ENCODE data around the gene ABI3BP. TPM values are rescaled to one million over a fixed set of nuclear protein-coding genes. Genes with fewer than 3 reads are reported as not detected.

The ABI3BP gene
- total and polyA plus RNA-seq, 2 donors: 103 to 126 TPM

- H3K36me3 ChIP-seq (ENCODE audit: insufficient read depth): no peaks in the 10 kb centered on the region
- no peak for DNase-seq (ENCODE audit: extremely low spot score)
- H3K27ac ChIP-seq (ENCODE audit: low read depth): no peak overlapping the region
- WGBS: 51% methylated on average over 7 of the region's 7 CpGs
- H3K4me3 ChIP-seq (ENCODE audit: low read depth, low read length): no peak overlapping the region
- no peaks in the 10 kb centered on the region for H3K4me1 ChIP-seq (ENCODE audit: insufficient read depth)
Measured at GRCh38 chr3:100880072-100880471, 113.1 kb downstream of the ABI3BP start.

- no peaks in the 10 kb centered on the region for H3K4me1 ChIP-seq (ENCODE audit: insufficient read depth)
- no peak for DNase-seq (ENCODE audit: extremely low spot score)
- H3K36me3 ChIP-seq (ENCODE audit: insufficient read depth): no peaks in the 10 kb centered on the region
- no peak overlapping the region for H3K4me3 ChIP-seq (ENCODE audit: low read depth, low read length)
- 76% methylated on average over 4 of the region's 4 CpGs for WGBS
- no peak overlapping the region for H3K27ac ChIP-seq (ENCODE audit: low read depth)
Measured at GRCh38 chr3:100879195-100879810, 113.9 kb downstream of the ABI3BP start.

- Histone ChIP-seq H3K36me3 (ENCODE audit: insufficient read depth) (no peaks in the 10 kb centered on the region), H3K4me1 (ENCODE audit: insufficient read depth) (no peaks in the 10 kb centered on the region), H3K4me3 (ENCODE audit: low read depth, low read length) (no peak overlapping the region), H3K27ac (ENCODE audit: low read depth) (no peak overlapping the region)
- no peak for DNase-seq (ENCODE audit: extremely low spot score)
- 86% methylated on average over 2 of the region's 2 CpGs for WGBS
Measured at GRCh38 chr3:100877286-100877685, 115.9 kb downstream of the ABI3BP start.

- no peaks in the 10 kb centered on the region for H3K4me1 ChIP-seq (ENCODE audit: insufficient read depth)
- no peaks in the 10 kb centered on the region for H3K36me3 ChIP-seq (ENCODE audit: insufficient read depth)
- no peak for DNase-seq (ENCODE audit: extremely low spot score)
- no peak overlapping the region for H3K27ac ChIP-seq (ENCODE audit: low read depth)
- 12% methylated on average over 5 of the region's 5 CpGs for WGBS
- H3K4me3 ChIP-seq (ENCODE audit: low read depth, low read length): no peak overlapping the region
Measured at GRCh38 chr3:100875239-100875638, 118.0 kb downstream of the ABI3BP start.

GRCh38 chr3:100873611-100874010 lies 119.6 kb downstream of the ABI3BP start:
- no peaks in the 10 kb centered on the region for H3K36me3 ChIP-seq (ENCODE audit: insufficient read depth)
- no peak overlapping the region for H3K4me3 ChIP-seq (ENCODE audit: low read depth, low read length)
- no peak for DNase-seq (ENCODE audit: extremely low spot score)
- no peaks in the 10 kb centered on the region for H3K4me1 ChIP-seq (ENCODE audit: insufficient read depth)
- no peak overlapping the region for H3K27ac ChIP-seq (ENCODE audit: low read depth)
- WGBS: 89% methylated on average over 3 of the region's 3 CpGs

GRCh38 chr3:100871306-100871705 lies 121.9 kb downstream of the ABI3BP start:
- no peak for DNase-seq (ENCODE audit: extremely low spot score)
- 76% methylated on average over 3 of the region's 3 CpGs for WGBS
- Histone ChIP-seq H3K4me3 (ENCODE audit: low read depth, low read length) (no peak overlapping the region), H3K36me3 (ENCODE audit: insufficient read depth) (no peaks in the 10 kb centered on the region), H3K27ac (ENCODE audit: low read depth) (no peak overlapping the region), H3K4me1 (ENCODE audit: insufficient read depth) (no peaks in the 10 kb centered on the region)

GRCh38 chr3:100869787-100870186 lies 123.4 kb downstream of the ABI3BP start:
- Histone ChIP-seq H3K4me1 (ENCODE audit: insufficient read depth) (no peaks in the 10 kb centered on the region), H3K27ac (ENCODE audit: low read depth) (no peak overlapping the region), H3K4me3 (ENCODE audit: low read depth, low read length) (no peak overlapping the region), H3K36me3 (ENCODE audit: insufficient read depth) (no peaks in the 10 kb centered on the region)
- DNase-seq (ENCODE audit: extremely low spot score): peak; percentile 35
- WGBS: 35% methylated on average over 2 of the region's 2 CpGs

GRCh38 chr3:100868894-100869293 lies 124.3 kb downstream of the ABI3BP start:
- Histone ChIP-seq H3K4me1 (ENCODE audit: insufficient read depth) (no peaks in the 10 kb centered on the region), H3K36me3 (ENCODE audit: insufficient read depth) (no peaks in the 10 kb centered on the region), H3K27ac (ENCODE audit: low read depth) (no peak overlapping the region), H3K4me3 (ENCODE audit: low read depth, low read length) (no peak overlapping the region)
- no peak for DNase-seq (ENCODE audit: extremely low spot score)
- 70% methylated on average over 3 of the region's 3 CpGs for WGBS

- Histone ChIP-seq H3K27ac (ENCODE audit: low read depth) (no peak overlapping the region), H3K4me1 (ENCODE audit: insufficient read depth) (no peaks in the 10 kb centered on the region)
Measured at GRCh38 chr3:100868096-100868495, 125.1 kb downstream of the ABI3BP start.

GRCh38 chr3:100865442-100865841 lies 127.8 kb downstream of the ABI3BP start:
- H3K4me3 ChIP-seq (ENCODE audit: low read depth, low read length): no peak overlapping the region
- no peak for DNase-seq (ENCODE audit: extremely low spot score)

More at GRCh38 chr3:100868096-100868495, 125.1 kb downstream of the ABI3BP start:
- Histone ChIP-seq H3K4me3 (ENCODE audit: low read depth, low read length) (no peak overlapping the region), H3K36me3 (ENCODE audit: insufficient read depth) (no peaks in the 10 kb centered on the region)
- DNase-seq (ENCODE audit: extremely low spot score): no peak
- 99% methylated on average over 1 of the region's 1 CpG for whole genome bisulfite sequencing

GRCh38 chr3:100864471-100865250 lies 128.6 kb downstream of the ABI3BP start:
- H3K27ac ChIP-seq (ENCODE audit: low read depth): no peak overlapping the region
- 73% methylated on average over 2 of the region's 2 CpGs for WGBS

More at GRCh38 chr3:100865442-100865841, 127.8 kb downstream of the ABI3BP start:
- Histone ChIP-seq H3K36me3 (ENCODE audit: insufficient read depth) (no peaks in the 10 kb centered on the region), H3K27ac (ENCODE audit: low read depth) (no peak overlapping the region), H3K4me1 (ENCODE audit: insufficient read depth) (no peaks in the 10 kb centered on the region)
- whole genome bisulfite sequencing: 64% methylated on average over 1 of the region's 1 CpG

GRCh38 chr3:100857863-100858262 lies 135.4 kb downstream of the ABI3BP start:
- no peak for DNase-seq (ENCODE audit: extremely low spot score)
- H3K36me3 ChIP-seq (ENCODE audit: insufficient read depth): no peaks in the 10 kb centered on the region
- 97% methylated on average over 2 of the region's 2 CpGs for WGBS
- H3K4me1 ChIP-seq (ENCODE audit: insufficient read depth): no peaks in the 10 kb centered on the region
- H3K4me3 ChIP-seq (ENCODE audit: low read depth, low read length): no peak overlapping the region
- H3K27ac ChIP-seq (ENCODE audit: low read depth): no peak overlapping the region

More at GRCh38 chr3:100864471-100865250, 128.6 kb downstream of the ABI3BP start:
- DNase-seq (ENCODE audit: extremely low spot score): no peak
- Histone ChIP-seq H3K36me3 (ENCODE audit: insufficient read depth) (no peaks in the 10 kb centered on the region), H3K4me1 (ENCODE audit: insufficient read depth) (no peaks in the 10 kb centered on the region), H3K4me3 (ENCODE audit: low read depth, low read length) (no peak overlapping the region)

- WGBS: 91% methylated on average over 1 of the region's 1 CpG
- H3K4me3 ChIP-seq (ENCODE audit: low read depth, low read length): no peak overlapping the region
Measured at GRCh38 chr3:100856821-100857220, 136.4 kb downstream of the ABI3BP start.

GRCh38 chr3:100852840-100853239 lies 140.4 kb downstream of the ABI3BP start:
- no peak overlapping the region for H3K4me3 ChIP-seq (ENCODE audit: low read depth, low read length)
- no peaks in the 10 kb centered on the region for H3K4me1 ChIP-seq (ENCODE audit: insufficient read depth)
- 78% methylated on average over 3 of the region's 3 CpGs for WGBS
- DNase-seq (ENCODE audit: extremely low spot score): no peak
- no peak overlapping the region for H3K27ac ChIP-seq (ENCODE audit: low read depth)
- no peaks in the 10 kb centered on the region for H3K36me3 ChIP-seq (ENCODE audit: insufficient read depth)

More at GRCh38 chr3:100856821-100857220, 136.4 kb downstream of the ABI3BP start:
- H3K36me3 ChIP-seq (ENCODE audit: insufficient read depth): no peaks in the 10 kb centered on the region
- H3K4me1 ChIP-seq (ENCODE audit: insufficient read depth): no peaks in the 10 kb centered on the region
- no peak overlapping the region for H3K27ac ChIP-seq (ENCODE audit: low read depth)
- no peak for DNase-seq (ENCODE audit: extremely low spot score)
